CD4-positive, alpha-beta memory T cell (primary cell): Measurements from ENCODE around the gene RBP4. TPM values are rescaled to one million over a fixed set of nuclear protein-coding genes. Genes with fewer than 3 reads are reported as not detected.

ENCODE experiments used
- CTCF ChIA-PET: fragments of 350-600 bp; sonication (Branson Sonifier 250); formaldehyde crosslinking; loops from one replicate; lab custom pipeline; 2021; ENCODE audit warnings: inconsistent platforms; ENCODE audit not compliant: partially characterized antibody; lab: Charles Lee
- POLR2A ChIA-PET: fragments of 350-600 bp; sonication (Branson Sonifier 250); formaldehyde crosslinking; loops from one replicate; lab custom pipeline; 2021; ENCODE audit not compliant: partially characterized antibody; lab: Charles Lee
- DNase-seq, 5 donors: peaks; one replicate each; pipeline versions ENCODE4 v3.0.0 to v3.0.0-alpha.2; 2020 to 2022; ENCODE audit warnings: mixed read lengths in 1 of 5
- H3K27ac ChIP-seq: one replicate; pipeline ENCODE4 v1.7.0; 2013; ENCODE audit warnings: low read depth, low read length
- H3K27me3 ChIP-seq: 2 replicates; pipeline ENCODE4 v1.7.0; 2013; ENCODE audit warnings: mild to moderate bottlenecking, low read length, moderate library complexity; ENCODE audit not compliant: insufficient read depth
- H3K36me3 ChIP-seq: 2 replicates; pipeline ENCODE4 v1.7.0; 2013; ENCODE audit warnings: mild to moderate bottlenecking, low read length, moderate library complexity; ENCODE audit not compliant: insufficient read depth
- H3K4me1 ChIP-seq: 2 replicates; pipeline ENCODE4 v1.7.0; 2013; ENCODE audit warnings: mild to moderate bottlenecking, low read length, moderate library complexity; ENCODE audit not compliant: insufficient read depth
- H3K4me3 ChIP-seq, 2 donors: one replicate each; pipeline ENCODE4 v1.7.0; 2013; ENCODE audit warnings: low read length in 2 of 2, mild to moderate bottlenecking in 1 of 2
- H3K9me3 ChIP-seq, 2 donors: one replicate each; pipeline ENCODE4 v1.7.0; 2013; ENCODE audit warnings: low read length in 2 of 2, control low read depth in 1 of 2; ENCODE audit not compliant: control insufficient read depth in 1 of 2
- H3K27ac Mint-ChIP-seq, 7 donors: one replicate each; pipeline ENCODE4 v1.8.0; 2020 to 2021; ENCODE audit warnings: mixed read lengths in 7 of 7, mild to moderate bottlenecking in 6 of 7, inconsistent platforms in 3 of 7, moderate library complexity in 3 of 7
- H3K27me3 Mint-ChIP-seq, 2 donors: one replicate each; pipeline ENCODE4 v1.8.0; 2020 to 2021; ENCODE audit warnings: mixed read lengths in 2 of 2
- H3K36me3 Mint-ChIP-seq, 2 donors: one replicate each; pipeline ENCODE4 v1.8.0; 2020 to 2021; ENCODE audit warnings: mixed read lengths in 2 of 2, inconsistent platforms in 1 of 2, mild to moderate bottlenecking in 1 of 2
- H3K4me1 Mint-ChIP-seq, 4 donors: one replicate each; pipeline ENCODE4 v1.8.0; 2020 to 2021; ENCODE audit warnings: mixed read lengths in 4 of 4, mild to moderate bottlenecking in 1 of 4
- H3K4me3 Mint-ChIP-seq, 8 donors: one replicate each; pipeline ENCODE4 v1.8.0; 2020 to 2021; ENCODE audit warnings: mixed read lengths in 8 of 8, mild to moderate bottlenecking in 7 of 8, moderate library complexity in 6 of 8, inconsistent platforms in 3 of 8
- H3K9me3 Mint-ChIP-seq, 8 donors: one replicate each; pipeline ENCODE4 v1.8.0; 2020 to 2021; ENCODE audit warnings: mixed read lengths in 8 of 8, mild to moderate bottlenecking in 5 of 8, inconsistent platforms in 3 of 8, moderate library complexity in 1 of 8
- intact Hi-C: fragments of 100-400 bp; cut with micrococcal nuclease; formaldehyde crosslinking; loops from one replicate; pipeline ENCODE4 v1.15.1; 2023
- polyA plus RNA-seq, 2 donors: library from polyadenylated mRNA; unstranded; fragments of 300-500 nt; fragmentation: Illumina TruSeq; gene quantifications; one replicate each; pipeline ENCODE4 v1.2.3, GENCODE V29; 2021
- total RNA-seq, 2 experiments: library from RNA; stranded (reverse); gene quantifications; one replicate each; pipeline ENCODE4 v1.2.3, GENCODE V29; 2021

The RBP4 gene
- not detected for total RNA-seq
- not detected for polyA plus RNA-seq

- Mint-ChIP-seq H3K9me3 (peaks cover 0 to 6% (median 0%) of the 10 kb centered on the region in 8 donors), H3K27ac (no peak within 1 kb of the TSS)
- no peak for DNase-seq
Observed at GRCh38 chr10:93601146-93601773, at the start of gene RBP4. RBP4 (minus strand) TSS chr10:93601235; CDS start chr10:93601028, 207 bp downstream.

DNA sequence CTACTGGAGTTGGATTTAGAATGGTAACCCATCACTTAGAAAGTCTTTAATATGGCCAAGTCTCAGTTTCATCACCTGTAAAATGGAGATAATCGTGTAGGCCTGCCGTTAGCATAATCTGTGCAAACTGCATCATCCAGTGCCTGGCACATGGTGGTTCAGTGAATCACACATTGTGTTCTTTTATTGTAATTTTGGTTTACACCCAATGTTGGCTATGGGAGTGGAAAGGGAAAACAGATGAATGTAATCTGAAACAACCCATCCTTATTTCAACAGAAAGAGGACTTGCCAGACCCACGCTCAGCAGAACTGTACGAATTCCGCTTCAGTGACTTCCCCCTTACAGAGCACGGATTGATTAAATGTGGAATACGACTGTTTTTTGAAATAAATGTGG lies 38.8 kb upstream of the RBP4 start:
- Mint-ChIP-seq H3K4me1 (no peaks in the 10 kb centered on the region), H3K9me3 (peaks cover 0 to 3% (median 0%) of the 10 kb centered on the region in 8 donors), H3K36me3 (no peaks in the 10 kb centered on the region), H3K27me3 (peaks cover 5 to 10% of the 10 kb centered on the region in 2 donors), H3K4me3 (no peak overlapping the region), H3K27ac (no peak overlapping the region)
- ChIA-PET CTCF (no interaction called here), POLR2A (no interaction called here)
- H3K27ac ChIP-seq, result no peak overlapping the region
- H3K4me3 ChIP-seq, result no peak overlapping the region
- no peaks in the 10 kb centered on the region for H3K9me3 ChIP-seq
- peaks cover 4% of the 10 kb centered on the region for H3K27me3 ChIP-seq
- no peaks in the 10 kb centered on the region for H3K36me3 ChIP-seq
- DNase-seq, result no peak
- no peaks in the 10 kb centered on the region for H3K4me1 ChIP-seq
- intact Hi-C loops, result no loop called here

More at GRCh38 chr10:93601146-93601773, at the start of gene RBP4:
- no peaks in the 10 kb centered on the region for H3K36me3 Mint-ChIP-seq
- Histone ChIP-seq H3K4me1 (no peaks in the 10 kb centered on the region), H3K27ac (no peak within 1 kb of the TSS), H3K36me3 (no peaks in the 10 kb centered on the region), H3K9me3 (no peaks in the 10 kb centered on the region), H3K4me3 (no peak within 1 kb of the TSS), H3K27me3 (peaks cover 19% of the 10 kb centered on the region)
- POLR2A ChIA-PET, result no interaction called here
- intact Hi-C loops, result no loop called here
- peaks cover 0 to 9% (median 2%) of the 10 kb centered on the region in 4 donors for H3K4me1 Mint-ChIP-seq
- H3K4me3 Mint-ChIP-seq, result no peak within 1 kb of the TSS
- CTCF ChIA-PET, result no interaction called here
- H3K27me3 Mint-ChIP-seq, result peaks cover 23 to 31% of the 10 kb centered on the region in 2 donors

GRCh38 chr10:93630625-93631557 lies 29.9 kb upstream of the RBP4 start:
- POLR2A ChIA-PET, result no interaction called here
- no peaks in the 10 kb centered on the region for H3K4me1 ChIP-seq
- H3K4me1 Mint-ChIP-seq, result no peaks in the 10 kb centered on the region
- no peaks in the 10 kb centered on the region for H3K9me3 ChIP-seq
- no peaks in the 10 kb centered on the region for H3K36me3 ChIP-seq
- H3K9me3 Mint-ChIP-seq, result peaks cover 0 to 2% (median 0%) of the 10 kb centered on the region in 8 donors
- CTCF ChIA-PET, result no interaction called here
- H3K27ac Mint-ChIP-seq, result peak overlapping the region in 1 of 7 donors; percentile 41
- no peak overlapping the region for H3K27ac ChIP-seq
- peaks cover 8 to 13% of the 10 kb centered on the region in 2 donors for H3K27me3 Mint-ChIP-seq
- DNase-seq, result no peak
- intact Hi-C loops, result no loop called here
- no peaks in the 10 kb centered on the region for H3K27me3 ChIP-seq
- no peaks in the 10 kb centered on the region for H3K36me3 Mint-ChIP-seq
- no peak overlapping the region for H3K4me3 Mint-ChIP-seq
- no peak overlapping the region for H3K4me3 ChIP-seq

DNA sequence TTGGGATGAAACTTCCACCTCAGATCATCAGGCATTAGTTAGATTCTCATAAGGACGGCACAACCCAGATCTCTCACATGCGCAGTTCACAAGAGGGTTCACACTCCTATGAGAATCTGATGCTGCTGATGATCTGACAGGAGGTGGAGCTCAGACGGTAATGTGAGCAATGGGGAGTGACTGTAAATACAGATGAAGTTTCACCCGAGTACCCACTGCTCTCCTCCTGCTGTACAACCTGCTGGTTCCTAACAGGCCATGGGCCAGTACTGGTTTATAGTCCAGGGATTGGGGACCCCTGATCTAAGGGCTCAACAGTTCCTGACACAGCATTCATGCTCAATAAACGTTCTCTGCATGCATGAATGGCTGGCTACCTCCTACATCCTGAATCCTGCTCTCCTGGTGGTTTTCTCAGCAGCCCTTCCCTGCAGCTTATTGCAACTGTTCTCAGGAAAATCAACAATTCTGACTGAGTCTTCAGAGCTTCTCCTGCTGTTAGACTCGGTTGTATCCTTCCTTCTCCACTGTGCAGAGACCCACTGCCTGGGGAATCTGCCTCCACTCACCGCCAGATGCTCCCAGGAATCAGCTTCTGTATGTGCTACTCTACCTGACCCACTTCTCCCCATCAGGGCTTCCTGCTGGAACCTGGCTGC lies 28.7 kb upstream of the RBP4 start:
- POLR2A ChIA-PET, result no interaction called here
- intact Hi-C loops, result no loop called here
- Histone ChIP-seq H3K9me3 (no peaks in the 10 kb centered on the region), H3K27ac (no peak overlapping the region), H3K4me1 (no peaks in the 10 kb centered on the region), H3K27me3 (no peaks in the 10 kb centered on the region), H3K4me3 (no peak overlapping the region), H3K36me3 (no peaks in the 10 kb centered on the region)
- Mint-ChIP-seq H3K4me1 (no peaks in the 10 kb centered on the region), H3K27me3 (peaks cover 11 to 19% of the 10 kb centered on the region in 2 donors), H3K36me3 (no peaks in the 10 kb centered on the region), H3K4me3 (no peak overlapping the region), H3K27ac (peak overlapping the region in 1 of 7 donors; percentile 24), H3K9me3 (peaks cover 0 to 2% (median 0%) of the 10 kb centered on the region in 8 donors)
- CTCF ChIA-PET, result no interaction called here
- no peak for DNase-seq

DNA sequence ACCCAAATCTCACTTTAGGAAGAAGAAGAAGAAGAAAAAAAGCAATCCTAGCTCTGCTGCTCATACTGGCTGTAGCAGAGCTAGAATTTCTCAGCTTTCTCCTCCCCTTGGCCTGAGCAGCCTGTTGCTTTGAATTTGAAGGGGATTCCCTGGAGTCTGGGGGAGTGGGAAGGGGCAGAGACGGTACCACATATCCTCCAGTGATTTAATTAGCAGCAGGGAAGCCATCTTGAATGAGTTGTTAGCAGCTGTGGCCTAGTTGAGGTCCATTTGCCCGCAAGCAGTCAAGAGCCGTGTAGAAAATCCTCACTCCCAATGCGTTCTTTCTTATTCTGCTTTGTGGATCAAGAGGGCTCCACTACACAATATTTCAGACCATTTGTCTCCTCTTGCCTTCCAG lies 27.8 kb upstream of the RBP4 start:
- Mint-ChIP-seq H3K27me3 (peaks cover 11 to 19% of the 10 kb centered on the region in 2 donors), H3K27ac (no peak overlapping the region), H3K4me1 (no peaks in the 10 kb centered on the region), H3K36me3 (no peaks in the 10 kb centered on the region), H3K4me3 (no peak overlapping the region), H3K9me3 (peaks cover 0 to 2% (median 0%) of the 10 kb centered on the region in 8 donors)
- H3K27me3 ChIP-seq, result no peaks in the 10 kb centered on the region
- no peak for DNase-seq
- H3K36me3 ChIP-seq, result no peaks in the 10 kb centered on the region
- H3K27ac ChIP-seq, result no peak overlapping the region
- H3K9me3 ChIP-seq, result no peaks in the 10 kb centered on the region
- no peaks in the 10 kb centered on the region for H3K4me1 ChIP-seq
- ChIA-PET POLR2A (no interaction called here), CTCF (no interaction called here)
- no peak overlapping the region for H3K4me3 ChIP-seq
- intact Hi-C loops, result no loop called here

GRCh38 chr10:93622942-93623341 lies 21.9 kb upstream of the RBP4 start:
- no peaks in the 10 kb centered on the region for H3K4me1 Mint-ChIP-seq
- H3K9me3 Mint-ChIP-seq, result no peaks in the 10 kb centered on the region
- CTCF ChIA-PET, result no interaction called here
- Histone ChIP-seq H3K4me3 (no peak overlapping the region), H3K27ac (no peak overlapping the region), H3K27me3 (no peaks in the 10 kb centered on the region), H3K4me1 (no peaks in the 10 kb centered on the region), H3K36me3 (no peaks in the 10 kb centered on the region), H3K9me3 (no peaks in the 10 kb centered on the region)
- H3K27me3 Mint-ChIP-seq, result peaks cover 9 to 15% of the 10 kb centered on the region in 2 donors
- intact Hi-C loops, result no loop called here
- no peaks in the 10 kb centered on the region for H3K36me3 Mint-ChIP-seq
- DNase-seq, result no peak
- H3K27ac Mint-ChIP-seq, result no peak overlapping the region
- POLR2A ChIA-PET, result no interaction called here
- no peak overlapping the region for H3K4me3 Mint-ChIP-seq

DNA sequence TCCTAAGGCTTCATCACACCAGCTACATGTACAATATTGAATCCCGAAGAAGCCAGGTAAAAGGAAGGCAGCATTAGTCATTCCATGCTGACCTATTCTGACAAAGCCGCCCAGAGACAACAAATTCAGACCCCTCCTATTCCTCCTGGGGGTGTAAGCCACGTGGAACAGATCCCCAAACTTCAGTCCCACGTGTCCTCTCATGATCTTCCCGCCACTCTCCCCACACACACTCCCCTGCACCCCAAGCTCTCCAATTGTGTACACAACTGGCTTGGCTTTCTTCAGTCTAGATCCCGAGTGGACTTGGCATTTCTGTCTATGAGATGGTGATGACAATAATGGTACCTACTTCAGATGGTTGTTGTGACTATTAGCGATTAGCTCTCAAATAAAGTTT lies 19.9 kb upstream of the RBP4 start:
- POLR2A ChIA-PET, result no interaction called here
- peaks cover 9 to 17% of the 10 kb centered on the region in 2 donors for H3K27me3 Mint-ChIP-seq
- no peaks in the 10 kb centered on the region for H3K9me3 Mint-ChIP-seq
- H3K4me3 Mint-ChIP-seq, result no peak overlapping the region
- Histone ChIP-seq H3K4me3 (no peak overlapping the region), H3K27me3 (no peaks in the 10 kb centered on the region), H3K27ac (no peak overlapping the region), H3K36me3 (no peaks in the 10 kb centered on the region), H3K9me3 (no peaks in the 10 kb centered on the region), H3K4me1 (no peaks in the 10 kb centered on the region)
- intact Hi-C loops, result no loop called here
- no peak for DNase-seq
- H3K4me1 Mint-ChIP-seq, result peaks cover 0 to 4% (median 0%) of the 10 kb centered on the region in 4 donors
- CTCF ChIA-PET, result no interaction called here
- H3K36me3 Mint-ChIP-seq, result no peaks in the 10 kb centered on the region
- H3K27ac Mint-ChIP-seq, result no peak overlapping the region
